ENCODE data around the gene NKX2-2.

The NKX2-2 gene

GRCh38 chr20:21507400-21508229, 6.2 kb downstream of the NKX2-2 start:
- TF ChIP-seq, protein P1, sequence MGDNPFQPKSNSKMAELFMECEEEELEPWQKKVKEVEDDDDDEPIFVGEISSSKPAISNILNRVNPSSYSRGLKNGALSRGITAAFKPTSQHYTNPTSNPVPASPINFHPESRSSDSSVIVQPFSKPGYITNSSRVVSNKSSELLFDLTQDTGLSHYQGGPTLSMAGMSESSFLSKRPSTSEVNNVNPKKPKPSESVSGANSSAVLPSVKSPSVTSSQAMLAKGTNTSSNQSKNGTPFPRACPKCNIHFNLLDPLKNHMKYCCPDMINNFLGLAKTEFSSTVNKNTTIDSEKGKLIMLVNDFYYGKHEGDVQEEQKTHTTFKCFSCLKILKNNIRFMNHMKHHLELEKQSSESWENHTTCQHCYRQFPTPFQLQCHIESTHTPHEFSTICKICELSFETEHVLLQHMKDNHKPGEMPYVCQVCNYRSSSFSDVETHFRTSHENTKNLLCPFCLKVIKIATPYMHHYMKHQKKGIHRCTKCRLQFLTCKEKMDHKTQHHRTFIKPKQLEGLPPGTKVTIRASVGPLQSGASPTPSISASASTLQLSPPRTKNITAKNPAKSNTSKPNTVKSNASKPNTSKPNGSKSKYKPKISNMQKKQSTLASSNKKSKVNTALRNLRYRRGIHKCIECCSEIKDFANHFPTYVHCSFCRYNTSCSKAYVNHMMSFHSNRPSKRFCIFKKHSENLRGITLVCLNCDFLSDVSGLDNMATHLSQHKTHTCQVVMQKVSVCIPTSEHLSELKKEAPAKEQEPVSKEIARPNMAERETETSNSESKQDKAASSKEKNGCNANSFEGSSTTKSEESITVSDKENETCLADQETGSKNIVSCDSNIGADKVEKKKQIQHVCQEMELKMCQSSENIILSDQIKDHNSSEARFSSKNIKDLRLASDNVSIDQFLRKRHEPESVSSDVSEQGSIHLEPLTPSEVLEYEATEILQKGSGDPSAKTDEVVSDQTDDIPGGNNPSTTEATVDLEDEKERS (tag by site-specific recombination; IDR thresholded peaks at IDR 0.05) = no peak
- TF ChIP-seq ZNF837 (tag by site-specific recombination; IDR thresholded peaks at IDR 0.05) (no peak), ZNF610 (tag by site-specific recombination; IDR thresholded peaks at IDR 0.05; ENCODE audit: borderline replicate concordance) (no peak), OSR2 (tag by site-specific recombination; IDR thresholded peaks at IDR 0.05) (no peak), ZIC2 (tag by site-specific recombination; IDR thresholded peaks at IDR 0.05) (no peak), ZSCAN18 (tag by site-specific recombination; IDR thresholded peaks at IDR 0.05) (no peak), ZNF776 (tag by site-specific recombination; IDR thresholded peaks at IDR 0.05; ENCODE audit: borderline replicate concordance) (no peak), WT1 (tag by site-specific recombination; IDR thresholded peaks at IDR 0.05) (no peak), TCF7L2 (IDR thresholded peaks at IDR 0.05; ENCODE audit: borderline replicate concordance, low read depth, low read length) (no peak)
- TF ChIP-seq, protein P2, sequence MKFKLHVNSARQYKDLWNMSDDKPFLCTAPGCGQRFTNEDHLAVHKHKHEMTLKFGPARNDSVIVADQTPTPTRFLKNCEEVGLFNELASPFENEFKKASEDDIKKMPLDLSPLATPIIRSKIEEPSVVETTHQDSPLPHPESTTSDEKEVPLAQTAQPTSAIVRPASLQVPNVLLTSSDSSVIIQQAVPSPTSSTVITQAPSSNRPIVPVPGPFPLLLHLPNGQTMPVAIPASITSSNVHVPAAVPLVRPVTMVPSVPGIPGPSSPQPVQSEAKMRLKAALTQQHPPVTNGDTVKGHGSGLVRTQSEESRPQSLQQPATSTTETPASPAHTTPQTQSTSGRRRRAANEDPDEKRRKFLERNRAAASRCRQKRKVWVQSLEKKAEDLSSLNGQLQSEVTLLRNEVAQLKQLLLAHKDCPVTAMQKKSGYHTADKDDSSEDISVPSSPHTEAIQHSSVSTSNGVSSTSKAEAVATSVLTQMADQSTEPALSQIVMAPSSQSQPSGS (tag by site-specific recombination; IDR thresholded peaks at IDR 0.05; ENCODE audit: low read depth) = no peak
- TF ChIP-seq, protein P3, sequence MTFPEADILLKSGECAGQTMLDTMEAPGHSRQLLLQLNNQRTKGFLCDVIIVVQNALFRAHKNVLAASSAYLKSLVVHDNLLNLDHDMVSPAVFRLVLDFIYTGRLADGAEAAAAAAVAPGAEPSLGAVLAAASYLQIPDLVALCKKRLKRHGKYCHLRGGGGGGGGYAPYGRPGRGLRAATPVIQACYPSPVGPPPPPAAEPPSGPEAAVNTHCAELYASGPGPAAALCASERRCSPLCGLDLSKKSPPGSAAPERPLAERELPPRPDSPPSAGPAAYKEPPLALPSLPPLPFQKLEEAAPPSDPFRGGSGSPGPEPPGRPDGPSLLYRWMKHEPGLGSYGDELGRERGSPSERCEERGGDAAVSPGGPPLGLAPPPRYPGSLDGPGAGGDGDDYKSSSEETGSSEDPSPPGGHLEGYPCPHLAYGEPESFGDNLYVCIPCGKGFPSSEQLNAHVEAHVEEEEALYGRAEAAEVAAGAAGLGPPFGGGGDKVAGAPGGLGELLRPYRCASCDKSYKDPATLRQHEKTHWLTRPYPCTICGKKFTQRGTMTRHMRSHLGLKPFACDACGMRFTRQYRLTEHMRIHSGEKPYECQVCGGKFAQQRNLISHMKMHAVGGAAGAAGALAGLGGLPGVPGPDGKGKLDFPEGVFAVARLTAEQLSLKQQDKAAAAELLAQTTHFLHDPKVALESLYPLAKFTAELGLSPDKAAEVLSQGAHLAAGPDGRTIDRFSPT (tag by site-specific recombination; IDR thresholded peaks at IDR 0.05) = no peak
- TF ChIP-seq, protein P4, sequence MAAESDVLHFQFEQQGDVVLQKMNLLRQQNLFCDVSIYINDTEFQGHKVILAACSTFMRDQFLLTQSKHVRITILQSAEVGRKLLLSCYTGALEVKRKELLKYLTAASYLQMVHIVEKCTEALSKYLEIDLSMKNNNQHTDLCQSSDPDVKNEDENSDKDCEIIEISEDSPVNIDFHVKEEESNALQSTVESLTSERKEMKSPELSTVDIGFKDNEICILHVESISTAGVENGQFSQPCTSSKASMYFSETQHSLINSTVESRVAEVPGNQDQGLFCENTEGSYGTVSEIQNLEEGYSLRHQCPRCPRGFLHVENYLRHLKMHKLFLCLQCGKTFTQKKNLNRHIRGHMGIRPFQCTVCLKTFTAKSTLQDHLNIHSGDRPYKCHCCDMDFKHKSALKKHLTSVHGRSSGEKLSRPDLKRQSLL (tag by site-specific recombination; IDR thresholded peaks at IDR 0.05) = no peak
- Histone ChIP-seq H3K4me1 (ENCODE audit: control insufficient read depth, insufficient read depth, low read length) (no peaks in the 10 kb centered on the region), H3K27ac (ENCODE audit: extremely low read depth, low read depth, low read length) (no peak overlapping the region), H3K9me3 (ENCODE audit: control insufficient read depth, insufficient read depth, low read depth, low read length) (no peaks in the 10 kb centered on the region), H3K4me3 (ENCODE audit: low read depth, low read length) (no peak overlapping the region), H3K36me3 (ENCODE audit: control insufficient read depth in 2 of 2, insufficient read depth in 1 of 2, low read length in 2 of 2) (peaks cover 5 to 31% of the 10 kb centered on the region in 2 experiments; a peak in 2 of 3 replicates)
- CTCF ChIA-PET = interaction anchor here (0.6 to 4.2 kb wide), 7 partner anchors 8 to 646 kb away, joined by 3 to 49 read pairs (median 4); no protein-coding TSS in a partner anchor
- POLR2A ChIA-PET = no interaction called here
